ENCODE results near the gene DNM3.

The DNM3 gene

DNA sequence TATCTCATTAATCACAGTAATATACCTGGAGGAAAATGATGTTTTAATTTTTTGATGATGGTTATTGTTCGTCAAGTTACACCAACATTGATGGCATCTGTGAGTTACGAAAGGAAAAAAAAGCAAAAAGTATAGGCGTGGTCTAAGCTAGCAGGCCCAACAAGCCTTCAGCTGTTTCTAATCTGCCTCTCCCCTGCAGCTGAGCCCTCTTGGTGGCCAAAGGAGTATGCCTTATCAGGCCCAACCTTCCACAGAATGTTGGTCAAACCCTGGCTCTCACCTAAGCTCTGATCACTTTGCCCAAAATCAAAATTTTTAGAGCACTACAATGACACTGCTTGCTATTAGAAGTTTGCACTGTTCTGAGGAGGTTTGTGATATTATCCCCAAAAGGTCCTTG, 584.0 kb downstream of the DNM3 start:
- H3K4me3 ChIP-seq (ENCODE audit: low read depth, low read length), result no peak overlapping the region
- ChIA-PET POLR2A (no interaction called here), CTCF (interaction anchor here (0.7 to 1.8 kb wide), 3 partner anchors 26 to 422 kb away, joined by 4 to 5 read pairs (median 4); no protein-coding TSS in a partner anchor)
- H3K4me1 ChIP-seq (ENCODE audit: control insufficient read depth, insufficient read depth, low read length), result no peaks in the 10 kb centered on the region
- no peaks in the 10 kb centered on the region for H3K9me3 ChIP-seq (ENCODE audit: control insufficient read depth, insufficient read depth, low read depth, low read length)
- no peaks in the 10 kb centered on the region for H3K36me3 ChIP-seq (ENCODE audit: control insufficient read depth in 2 of 2, insufficient read depth in 1 of 2, low read length in 2 of 2)
- TF ChIP-seq ZNF510 (tag by site-specific recombination; IDR thresholded peaks at IDR 0.05; ENCODE audit: insufficient replicate concordance), result no peak
- no peak for TF ChIP-seq ZNF302 (tag by site-specific recombination; IDR thresholded peaks at IDR 0.05; ENCODE audit: low read depth)
- no peak for TF ChIP-seq ZFP41 (tag by site-specific recombination; IDR thresholded peaks at IDR 0.05; ENCODE audit: borderline replicate concordance)
- TF ChIP-seq ZNF311 (tag by site-specific recombination; IDR thresholded peaks at IDR 0.05; ENCODE audit: borderline replicate concordance), result no peak
- TF ChIP-seq, protein P1, sequence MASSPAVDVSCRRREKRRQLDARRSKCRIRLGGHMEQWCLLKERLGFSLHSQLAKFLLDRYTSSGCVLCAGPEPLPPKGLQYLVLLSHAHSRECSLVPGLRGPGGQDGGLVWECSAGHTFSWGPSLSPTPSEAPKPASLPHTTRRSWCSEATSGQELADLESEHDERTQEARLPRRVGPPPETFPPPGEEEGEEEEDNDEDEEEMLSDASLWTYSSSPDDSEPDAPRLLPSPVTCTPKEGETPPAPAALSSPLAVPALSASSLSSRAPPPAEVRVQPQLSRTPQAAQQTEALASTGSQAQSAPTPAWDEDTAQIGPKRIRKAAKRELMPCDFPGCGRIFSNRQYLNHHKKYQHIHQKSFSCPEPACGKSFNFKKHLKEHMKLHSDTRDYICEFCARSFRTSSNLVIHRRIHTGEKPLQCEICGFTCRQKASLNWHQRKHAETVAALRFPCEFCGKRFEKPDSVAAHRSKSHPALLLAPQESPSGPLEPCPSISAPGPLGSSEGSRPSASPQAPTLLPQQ (tag by site-specific recombination; IDR thresholded peaks at IDR 0.05), result no peak
- TF ChIP-seq ZNF776 (tag by site-specific recombination; IDR thresholded peaks at IDR 0.05; ENCODE audit: borderline replicate concordance), result no peak
- H3K27ac ChIP-seq (ENCODE audit: extremely low read depth, low read depth, low read length), result no peak overlapping the region

- Histone ChIP-seq H3K9me3 (ENCODE audit: control insufficient read depth, insufficient read depth, low read depth, low read length) (no peaks in the 10 kb centered on the region), H3K4me1 (ENCODE audit: control insufficient read depth, insufficient read depth, low read length) (no peaks in the 10 kb centered on the region), H3K36me3 (ENCODE audit: control insufficient read depth in 2 of 2, insufficient read depth in 1 of 2, low read length in 2 of 2) (no peaks in the 10 kb centered on the region), H3K4me3 (ENCODE audit: low read depth, low read length) (no peak overlapping the region), H3K27ac (ENCODE audit: extremely low read depth, low read depth, low read length) (no peak overlapping the region)
- TF ChIP-seq ZNF514 (tag by site-specific recombination; IDR thresholded peaks at IDR 0.05), result no peak
- TF ChIP-seq ZNF221 (tag by site-specific recombination; IDR thresholded peaks at IDR 0.05; ENCODE audit: borderline replicate concordance), result no peak
- no peak for TF ChIP-seq ZNF302 (tag by site-specific recombination; IDR thresholded peaks at IDR 0.05; ENCODE audit: low read depth)
- TF ChIP-seq ZNF621 (tag by site-specific recombination; IDR thresholded peaks at IDR 0.05), result no peak
- no peak for TF ChIP-seq GLIS1 (tag by site-specific recombination; IDR thresholded peaks at IDR 0.05)
- no peak for TF ChIP-seq ZBTB26 (tag by site-specific recombination; optimal IDR thresholded peaks at IDR 0.05)
- TF ChIP-seq, protein P2, sequence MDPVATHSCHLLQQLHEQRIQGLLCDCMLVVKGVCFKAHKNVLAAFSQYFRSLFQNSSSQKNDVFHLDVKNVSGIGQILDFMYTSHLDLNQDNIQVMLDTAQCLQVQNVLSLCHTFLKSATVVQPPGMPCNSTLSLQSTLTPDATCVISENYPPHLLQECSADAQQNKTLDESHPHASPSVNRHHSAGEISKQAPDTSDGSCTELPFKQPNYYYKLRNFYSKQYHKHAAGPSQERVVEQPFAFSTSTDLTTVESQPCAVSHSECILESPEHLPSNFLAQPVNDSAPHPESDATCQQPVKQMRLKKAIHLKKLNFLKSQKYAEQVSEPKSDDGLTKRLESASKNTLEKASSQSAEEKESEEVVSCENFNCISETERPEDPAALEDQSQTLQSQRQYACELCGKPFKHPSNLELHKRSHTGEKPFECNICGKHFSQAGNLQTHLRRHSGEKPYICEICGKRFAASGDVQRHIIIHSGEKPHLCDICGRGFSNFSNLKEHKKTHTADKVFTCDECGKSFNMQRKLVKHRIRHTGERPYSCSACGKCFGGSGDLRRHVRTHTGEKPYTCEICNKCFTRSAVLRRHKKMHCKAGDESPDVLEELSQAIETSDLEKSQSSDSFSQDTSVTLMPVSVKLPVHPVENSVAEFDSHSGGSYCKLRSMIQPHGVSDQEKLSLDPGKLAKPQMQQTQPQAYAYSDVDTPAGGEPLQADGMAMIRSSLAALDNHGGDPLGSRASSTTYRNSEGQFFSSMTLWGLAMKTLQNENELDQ (tag by site-specific recombination; IDR thresholded peaks at IDR 0.05; ENCODE audit: low read depth), result no peak
- TF ChIP-seq ZNF202 (tag by site-specific recombination; IDR thresholded peaks at IDR 0.05; ENCODE audit: borderline replicate concordance), result no peak
- TF ChIP-seq SCRT2 (tag by site-specific recombination; IDR thresholded peaks at IDR 0.05), result no peak
- no peak for TF ChIP-seq MZF1 (tag by site-specific recombination; IDR thresholded peaks at IDR 0.05; ENCODE audit: borderline replicate concordance)
- TF ChIP-seq SETDB1 (IDR thresholded peaks at IDR 0.05; ENCODE audit: insufficient read length, low read length), result no peak
- TF ChIP-seq ZNF341 (tag by site-specific recombination; IDR thresholded peaks at IDR 0.05; ENCODE audit: low read depth), result no peak
- no peak for TF ChIP-seq ZBTB20 (tag by site-specific recombination; IDR thresholded peaks at IDR 0.05)
- no peak for TF ChIP-seq ZNF433 (tag by site-specific recombination; IDR thresholded peaks at IDR 0.05; ENCODE audit: low read depth)
- ChIA-PET CTCF (interaction anchor here (1.8 kb wide), 1 partner anchor 28 kb away, joined by 7 read pairs; no protein-coding TSS in a partner anchor), POLR2A (no interaction called here)
These were observed 585.9 kb downstream of the DNM3 start for GRCh38 chr1:172427191-172427590.
